ENCODE results near the gene PLEKHO2.

PLEKHO2 gene

DNA sequence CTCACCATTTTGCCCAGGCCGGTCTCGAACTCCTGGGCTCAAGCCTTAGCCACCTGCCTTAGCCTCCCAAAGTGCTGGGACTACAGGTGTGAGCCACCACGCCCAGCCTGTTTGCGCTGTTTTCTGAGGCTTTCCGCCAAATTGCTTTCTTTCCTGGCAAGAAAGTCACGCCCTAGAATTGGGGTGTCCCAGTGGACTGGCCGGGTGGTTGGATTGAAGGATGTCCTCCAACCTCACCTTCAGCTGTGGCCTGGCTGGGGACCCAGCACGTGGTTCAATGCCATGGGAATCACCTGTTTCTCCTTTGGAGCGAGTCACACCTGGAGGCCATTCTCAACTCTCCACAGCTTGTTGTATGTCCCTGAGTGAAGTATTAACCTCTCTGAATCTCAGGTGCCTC is 64.2 kb downstream of the PLEKHO2 start:
- 81% methylated on average over 9 of the region's 9 CpGs for WGBS
- Histone ChIP-seq H3K9ac (ENCODE audit: low read depth, low read length) (no peak overlapping the region), H3K9me3 (ENCODE audit: insufficient read depth, low read depth, low read length) (peaks cover 19% of the 10 kb centered on the region), H3K27ac (ENCODE audit: low read depth, low read length) (no peak overlapping the region), H3K36me3 (ENCODE audit: insufficient read depth, low read length) (no peaks in the 10 kb centered on the region), H3K27me3 (ENCODE audit: insufficient read depth, low read length) (peaks cover 9% of the 10 kb centered on the region; the same call in 1 of the 2 replicates), H3K4me1 (ENCODE audit: insufficient read depth, low read length) (0 out of 2 replicates have a peak, but pooled peaks cover 2% of the 10 kb centered on the region), H3K4me3 (ENCODE audit: low read length) (no peak overlapping the region)

DNA sequence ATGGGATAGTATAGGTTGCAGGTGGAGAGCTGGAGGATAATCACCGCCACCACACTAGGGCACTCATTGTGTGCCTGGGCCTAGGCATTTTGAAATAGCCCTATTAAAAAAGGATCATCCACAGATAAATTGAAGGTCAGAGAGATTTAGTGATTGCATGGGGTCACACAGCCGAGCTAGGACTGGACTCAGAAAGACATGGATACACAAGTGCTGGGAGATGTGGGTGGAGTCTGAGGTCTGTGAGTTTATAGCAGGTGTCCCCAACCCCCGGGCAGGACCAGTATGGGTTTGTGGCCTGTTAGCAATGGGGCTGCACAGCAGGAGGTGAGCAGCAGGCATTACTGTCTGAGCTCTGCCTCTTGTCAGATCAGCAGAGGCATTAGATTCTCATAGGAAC is 64.7 kb downstream of the PLEKHO2 start:
- no peak overlapping the region for H3K27ac ChIP-seq (ENCODE audit: low read depth, low read length)
- WGBS = 96% methylated on average over 3 of the region's 3 CpGs
- H3K36me3 ChIP-seq (ENCODE audit: insufficient read depth, low read length) = no peaks in the 10 kb centered on the region
- 0 out of 2 replicates have a peak, but pooled peaks cover 4% of the 10 kb centered on the region for H3K4me1 ChIP-seq (ENCODE audit: insufficient read depth, low read length)
- H3K4me3 ChIP-seq (ENCODE audit: low read length) = no peak overlapping the region
- H3K27me3 ChIP-seq (ENCODE audit: insufficient read depth, low read length) = peaks cover 13% of the 10 kb centered on the region
- peaks cover 14% of the 10 kb centered on the region for H3K9me3 ChIP-seq (ENCODE audit: insufficient read depth, low read depth, low read length)
- H3K9ac ChIP-seq (ENCODE audit: low read depth, low read length) = no peak overlapping the region

DNA sequence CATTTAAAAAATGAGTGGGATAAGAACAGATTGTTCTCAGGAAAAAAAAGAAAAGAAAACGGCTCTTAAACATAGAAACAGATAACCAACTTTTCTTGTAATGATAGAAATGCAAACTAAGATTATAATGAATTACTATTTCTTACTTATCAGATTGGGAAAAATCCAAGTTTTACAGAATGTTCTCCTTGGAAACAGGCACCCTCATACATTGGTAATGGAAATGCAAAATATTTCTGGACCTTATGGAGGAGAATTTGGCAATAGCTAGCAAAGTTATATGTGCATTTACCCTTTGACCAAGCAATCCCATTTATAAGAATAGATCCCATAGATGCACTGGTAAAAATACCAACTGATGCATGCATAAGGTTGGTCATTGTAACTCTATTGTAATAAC is 66.3 kb downstream of the PLEKHO2 start:
- 0 out of 2 replicates have a peak, but pooled peaks cover 4% of the 10 kb centered on the region for H3K4me1 ChIP-seq (ENCODE audit: insufficient read depth, low read length)
- no peaks in the 10 kb centered on the region for H3K36me3 ChIP-seq (ENCODE audit: insufficient read depth, low read length)
- no peak overlapping the region for H3K9ac ChIP-seq (ENCODE audit: low read depth, low read length)
- no CpG with 5 or more reads among the region's 1 CpG for WGBS
- H3K4me3 ChIP-seq (ENCODE audit: low read length) = no peak overlapping the region
- H3K27ac ChIP-seq (ENCODE audit: low read depth, low read length) = no peak overlapping the region
- H3K27me3 ChIP-seq (ENCODE audit: insufficient read depth, low read length) = peaks cover 28% of the 10 kb centered on the region
- peaks cover 8% of the 10 kb centered on the region for H3K9me3 ChIP-seq (ENCODE audit: insufficient read depth, low read depth, low read length)

GRCh38 chr15:64909546-64909945 is 67.8 kb downstream of the PLEKHO2 start:
- WGBS = 88% methylated on average over 3 of the region's 3 CpGs
- Histone ChIP-seq H3K4me3 (ENCODE audit: low read length) (no peak overlapping the region), H3K36me3 (ENCODE audit: insufficient read depth, low read length) (no peaks in the 10 kb centered on the region)

DNA sequence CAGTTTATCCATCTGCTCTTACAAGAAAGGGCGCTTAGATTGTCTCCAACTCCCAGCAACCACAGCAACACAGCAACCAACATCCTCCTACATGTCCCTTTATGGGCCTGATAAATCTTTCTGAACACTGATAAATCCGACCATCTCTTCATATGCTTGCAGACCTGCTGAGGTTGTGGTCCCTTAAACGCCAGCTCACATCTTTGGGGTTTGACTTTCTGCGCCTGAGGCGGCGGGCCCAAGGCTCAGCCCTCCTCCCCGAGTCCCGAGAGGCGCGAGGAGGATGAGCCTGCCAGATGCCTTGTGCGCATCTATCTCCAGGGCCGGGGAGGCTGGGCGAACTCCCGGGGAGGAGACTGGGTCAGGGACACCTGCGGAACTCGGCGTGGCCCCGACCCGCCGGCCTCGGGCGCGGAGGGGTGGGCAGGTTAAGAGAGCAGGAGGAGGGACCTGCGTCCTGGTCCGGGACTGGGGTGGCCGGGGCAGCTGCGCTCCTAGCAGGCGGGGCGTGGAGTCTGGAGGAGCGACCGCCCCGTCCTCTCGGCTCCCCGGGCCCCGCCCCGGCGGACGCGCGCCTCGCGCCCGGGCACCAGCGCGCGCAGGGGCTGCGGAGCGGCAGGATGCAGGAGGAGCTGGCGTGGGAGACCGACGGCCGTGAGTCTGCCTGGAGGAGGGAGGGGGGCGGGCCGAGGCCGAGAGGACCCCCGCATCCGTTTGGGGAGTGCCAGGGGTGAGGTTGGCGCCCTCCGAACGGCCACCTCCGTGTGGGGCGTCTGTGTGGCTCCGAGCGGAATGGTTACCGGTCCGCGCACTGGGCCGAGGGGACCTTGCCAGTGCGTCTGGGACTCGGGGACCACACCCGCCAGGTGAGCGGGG is 69.8 kb downstream of the PLEKHO2 start, which contains the start of gene ANKDD1A:
TSS of gene ANKDD1A (plus strand) at position 592 of the 876 bp plus-strand sequence. CDS start at position 621, 29 bp downstream.
- H3K4me1 ChIP-seq (ENCODE audit: insufficient read depth, low read length) = 0 out of 2 replicates have a peak, but pooled peaks cover 4% of the 10 kb centered on the region
- WGBS = 4% methylated on average over 72 of the region's 72 CpGs

More at GRCh38 chr15:64909546-64909945, 67.8 kb downstream of the PLEKHO2 start:
- Histone ChIP-seq H3K9ac (ENCODE audit: low read depth, low read length) (no peak overlapping the region), H3K27me3 (ENCODE audit: insufficient read depth, low read length) (peaks cover 30% of the 10 kb centered on the region), H3K4me1 (ENCODE audit: insufficient read depth, low read length) (0 out of 2 replicates have a peak, but pooled peaks cover 4% of the 10 kb centered on the region), H3K9me3 (ENCODE audit: insufficient read depth, low read depth, low read length) (peaks cover 8% of the 10 kb centered on the region), H3K27ac (ENCODE audit: low read depth, low read length) (no peak overlapping the region)

GRCh38 chr15:64912379-64913325 is 70.9 kb downstream of the PLEKHO2 start:
- no peaks in the 10 kb centered on the region for H3K9me3 ChIP-seq (ENCODE audit: insufficient read depth, low read depth, low read length)
- no peak overlapping the region for H3K9ac ChIP-seq (ENCODE audit: low read depth, low read length)
- 84% methylated on average over 15 of the region's 15 CpGs for WGBS
- peaks cover 30% of the 10 kb centered on the region for H3K27me3 ChIP-seq (ENCODE audit: insufficient read depth, low read length)
- no peaks in the 10 kb centered on the region for H3K36me3 ChIP-seq (ENCODE audit: insufficient read depth, low read length)
- 0 out of 2 replicates have a peak, but pooled peaks cover 4% of the 10 kb centered on the region for H3K4me1 ChIP-seq (ENCODE audit: insufficient read depth, low read length)
- H3K4me3 ChIP-seq (ENCODE audit: low read length) = peak overlapping the region; percentile 76
- no peak overlapping the region for H3K27ac ChIP-seq (ENCODE audit: low read depth, low read length)

More for the DNA sequence above, 69.8 kb downstream of the PLEKHO2 start, which contains the start of gene ANKDD1A:
- Histone ChIP-seq H3K27ac (ENCODE audit: low read depth, low read length) (no peak within 1 kb of the TSS), H3K36me3 (ENCODE audit: insufficient read depth, low read length) (no peaks in the 10 kb centered on the region), H3K9me3 (ENCODE audit: insufficient read depth, low read depth, low read length) (peaks cover 4% of the 10 kb centered on the region), H3K4me3 (ENCODE audit: low read length) (peak within 1 kb of the TSS; percentile 76), H3K27me3 (ENCODE audit: insufficient read depth, low read length) (peaks cover 30% of the 10 kb centered on the region), H3K9ac (ENCODE audit: low read depth, low read length) (peak within 1 kb of the TSS; percentile 53)

GRCh38 chr15:64915518-64916227 is 74.0 kb downstream of the PLEKHO2 start:
- no peaks in the 10 kb centered on the region for H3K9me3 ChIP-seq (ENCODE audit: insufficient read depth, low read depth, low read length)
- no peaks in the 10 kb centered on the region for H3K36me3 ChIP-seq (ENCODE audit: insufficient read depth, low read length)
- 0 out of 2 replicates have a peak, but pooled peaks cover 4% of the 10 kb centered on the region for H3K4me1 ChIP-seq (ENCODE audit: insufficient read depth, low read length)
- no peak overlapping the region for H3K4me3 ChIP-seq (ENCODE audit: low read length)
- 52% methylated on average over 13 of the region's 13 CpGs for WGBS
- no peak overlapping the region for H3K9ac ChIP-seq (ENCODE audit: low read depth, low read length)
- H3K27me3 ChIP-seq (ENCODE audit: insufficient read depth, low read length) = peaks cover 24% of the 10 kb centered on the region
- no peak overlapping the region; the same call in 1 of the 2 replicates for H3K27ac ChIP-seq (ENCODE audit: low read depth, low read length)

DNA sequence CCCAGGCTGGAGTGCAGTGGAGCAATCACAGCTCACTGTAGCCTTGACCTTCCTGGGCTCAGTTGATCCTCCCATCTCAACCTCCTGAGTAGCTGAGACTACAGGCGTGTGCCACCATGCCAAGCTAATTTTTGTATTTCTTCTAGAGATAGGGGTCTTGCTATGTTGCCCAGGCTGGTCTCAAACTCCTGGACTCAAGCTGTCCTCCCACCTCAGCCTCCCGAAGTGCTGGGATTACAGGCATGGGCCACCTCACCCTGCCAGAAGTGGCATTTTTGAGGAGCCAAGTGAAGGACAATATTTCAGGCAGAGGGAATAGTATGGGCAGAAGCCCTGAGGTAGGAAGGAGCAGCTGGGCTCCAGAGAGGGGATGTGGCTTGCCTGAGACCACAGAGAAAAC is 74.7 kb downstream of the PLEKHO2 start:
- H3K27me3 ChIP-seq (ENCODE audit: insufficient read depth, low read length) = peaks cover 17% of the 10 kb centered on the region
- H3K9ac ChIP-seq (ENCODE audit: low read depth, low read length) = no peak overlapping the region
- H3K9me3 ChIP-seq (ENCODE audit: insufficient read depth, low read depth, low read length) = no peaks in the 10 kb centered on the region
- no peak overlapping the region for H3K27ac ChIP-seq (ENCODE audit: low read depth, low read length)
- H3K4me1 ChIP-seq (ENCODE audit: insufficient read depth, low read length) = no peaks in the 10 kb centered on the region
- H3K36me3 ChIP-seq (ENCODE audit: insufficient read depth, low read length) = no peaks in the 10 kb centered on the region
- 95% methylated on average over 2 of the region's 2 CpGs for WGBS
- H3K4me3 ChIP-seq (ENCODE audit: low read length) = no peak overlapping the region

- Histone ChIP-seq H3K36me3 (ENCODE audit: insufficient read depth, low read length) (no peaks in the 10 kb centered on the region), H3K4me3 (ENCODE audit: low read length) (no peak overlapping the region), H3K9ac (ENCODE audit: low read depth, low read length) (no peak overlapping the region), H3K4me1 (ENCODE audit: insufficient read depth, low read length) (no peaks in the 10 kb centered on the region), H3K9me3 (ENCODE audit: insufficient read depth, low read depth, low read length) (no peaks in the 10 kb centered on the region), H3K27ac (ENCODE audit: low read depth, low read length) (no peak overlapping the region), H3K27me3 (ENCODE audit: insufficient read depth, low read length) (peaks cover 9% of the 10 kb centered on the region)
- 90% methylated on average over 9 of the region's 9 CpGs for WGBS
Measured at GRCh38 chr15:64917211-64917610, 75.5 kb downstream of the PLEKHO2 start.

Measured in HUES64 (cell line).